ENCODE data around the gene ZNF26.
"Not testable (repeated sequence)": the region's sequence is repeated elsewhere in the genome, so short reads cannot be mapped to it uniquely, and the experiment has no call there.

The ZNF26 gene, protein sequence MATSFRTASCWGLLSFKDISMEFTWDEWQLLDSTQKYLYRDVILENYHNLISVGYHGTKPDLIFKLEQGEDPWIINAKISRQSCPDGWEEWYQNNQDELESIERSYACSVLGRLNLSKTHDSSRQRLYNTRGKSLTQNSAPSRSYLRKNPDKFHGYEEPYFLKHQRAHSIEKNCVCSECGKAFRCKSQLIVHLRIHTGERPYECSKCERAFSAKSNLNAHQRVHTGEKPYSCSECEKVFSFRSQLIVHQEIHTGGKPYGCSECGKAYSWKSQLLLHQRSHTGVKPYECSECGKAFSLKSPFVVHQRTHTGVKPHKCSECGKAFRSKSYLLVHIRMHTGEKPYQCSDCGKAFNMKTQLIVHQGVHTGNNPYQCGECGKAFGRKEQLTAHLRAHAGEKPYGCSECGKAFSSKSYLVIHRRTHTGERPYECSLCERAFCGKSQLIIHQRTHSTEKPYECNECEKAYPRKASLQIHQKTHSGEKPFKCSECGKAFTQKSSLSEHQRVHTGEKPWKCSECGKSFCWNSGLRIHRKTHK

DNA sequence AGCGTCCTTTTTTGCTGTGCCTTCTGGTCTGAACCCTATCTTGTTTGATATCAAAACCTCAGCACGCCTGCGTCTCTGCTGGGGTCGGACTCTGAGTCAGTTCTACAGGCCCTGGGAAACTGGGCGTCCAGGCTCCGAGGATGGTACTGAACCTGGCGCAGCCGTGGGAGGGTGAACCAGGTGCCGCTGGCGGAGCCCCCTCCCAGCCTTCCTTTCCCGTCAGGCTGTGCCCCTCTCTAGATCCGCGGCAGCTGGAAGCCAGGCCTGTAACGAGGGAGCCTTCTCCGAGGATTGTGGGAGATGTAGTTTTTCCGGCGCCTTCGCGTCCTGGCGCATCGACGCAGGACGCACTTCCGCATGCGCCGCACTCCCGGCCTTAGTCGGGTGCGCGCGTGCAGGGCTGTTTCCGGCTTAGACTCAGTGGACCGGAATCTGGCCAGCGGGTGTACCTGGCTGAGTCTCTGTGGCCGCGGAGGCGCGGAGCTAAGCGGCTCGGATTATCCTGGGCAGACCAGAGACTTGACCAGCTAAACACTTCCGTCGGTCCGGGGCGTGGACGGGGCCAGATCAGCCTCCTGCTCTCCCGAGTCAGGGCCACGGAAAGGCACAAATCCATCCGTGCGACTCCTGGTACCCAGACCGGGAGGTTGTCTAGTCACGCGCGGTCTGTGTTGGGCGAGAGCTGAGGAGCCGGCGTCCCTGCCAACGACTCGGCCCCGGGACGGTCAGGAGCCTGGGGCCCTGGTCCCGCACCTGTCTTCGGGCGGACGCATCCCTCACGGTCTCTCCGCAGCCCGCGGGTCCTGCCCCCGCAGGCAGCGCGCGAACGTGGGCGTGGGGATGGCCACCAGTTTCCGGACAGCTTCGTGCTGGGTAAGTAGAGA lies at the start of gene ZNF26:
TSS of gene ZNF26 (plus strand) at position 367 of the 884 bp plus-strand sequence. CDS start at position 841, 474 bp downstream.
- peak; percentile 91 to 92 for DNase-seq

DNA sequence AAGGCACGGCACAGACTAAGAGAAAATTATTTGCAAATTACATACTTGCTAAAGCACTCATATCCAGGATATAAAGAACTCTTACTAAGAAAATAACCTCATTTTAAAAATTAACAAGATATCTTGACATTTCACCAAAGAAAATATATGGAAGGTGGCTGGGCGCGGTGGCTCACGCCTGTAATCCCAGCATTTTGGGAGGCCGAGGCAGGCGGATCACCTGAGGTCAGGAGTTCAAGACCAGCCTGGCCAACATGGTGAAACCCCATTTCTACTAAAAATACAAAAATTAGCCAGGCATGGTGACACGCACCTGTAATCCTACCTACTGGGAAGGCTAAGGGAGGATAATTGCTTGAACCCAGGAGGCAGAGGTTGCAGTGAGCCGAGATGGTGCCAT lies 49.2 kb upstream of the ZNF26 start:
- not testable (repeated sequence) for DNase-seq

GRCh38 chr12:132937476-132937875 lies 48.7 kb upstream of the ZNF26 start:
- no peak for DNase-seq

GRCh38 chr12:132938807-132939206 lies 47.4 kb upstream of the ZNF26 start:
- DNase-seq = not testable (repeated sequence)

DNA sequence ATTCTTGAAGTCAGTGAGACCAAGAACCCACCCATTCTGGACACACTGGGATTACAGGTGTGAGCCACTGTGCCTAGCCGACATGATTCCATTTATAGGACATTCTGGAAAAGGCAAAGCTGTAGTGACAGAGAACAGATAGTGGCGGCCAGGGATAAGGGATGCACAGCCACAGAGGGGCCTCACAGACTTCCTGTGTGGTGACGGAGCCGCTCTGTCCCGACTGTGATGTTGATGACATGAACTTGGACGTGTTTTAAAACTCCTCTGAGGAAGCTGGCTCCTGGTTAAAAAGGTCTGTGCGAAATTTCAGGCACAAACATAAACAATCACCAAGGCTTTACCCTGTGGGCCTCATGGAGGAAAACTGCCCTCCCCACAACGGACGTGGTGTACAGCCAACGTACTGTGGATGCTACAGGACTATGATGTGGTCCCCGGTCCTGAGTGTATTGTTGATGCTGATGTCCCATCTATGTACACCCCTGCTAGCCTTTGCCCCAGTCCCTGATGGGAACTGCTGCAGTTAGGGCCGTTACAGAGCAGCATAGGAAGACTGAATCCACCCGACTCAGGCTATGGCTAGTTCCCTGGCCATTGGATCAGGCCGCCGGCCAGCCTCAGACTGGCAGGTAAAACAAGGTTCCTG lies 46.0 kb upstream of the ZNF26 start:
- no peak for DNase-seq

DNA sequence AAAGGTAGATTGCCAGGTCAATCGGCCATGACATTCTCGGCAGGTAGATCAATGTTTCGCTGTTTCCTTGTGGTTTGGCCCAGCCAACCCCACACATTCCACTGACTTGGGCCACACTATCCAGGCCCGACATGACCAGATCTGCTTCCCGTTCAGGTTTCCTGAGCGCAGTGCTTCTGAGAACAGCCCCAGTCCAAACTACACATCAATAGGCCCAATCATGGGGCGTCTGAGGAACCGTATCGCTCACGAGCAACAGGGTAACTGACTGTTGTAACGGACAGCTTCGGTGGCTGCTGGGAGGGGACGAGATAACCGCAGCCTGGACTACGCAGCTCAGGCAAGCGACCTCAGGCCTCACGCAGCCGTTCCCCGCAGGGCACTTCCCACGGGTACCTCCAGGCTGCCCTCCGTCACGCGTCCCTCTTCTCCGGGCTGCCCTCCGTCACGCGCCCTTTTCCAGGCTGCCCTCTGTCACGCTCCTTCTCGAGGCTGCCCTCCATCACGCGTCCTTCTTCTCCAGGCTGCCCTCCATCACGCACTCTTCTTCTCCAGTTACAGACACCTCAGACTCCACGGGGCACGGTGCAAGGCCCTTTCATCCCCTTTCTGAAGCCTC lies 44.7 kb upstream of the ZNF26 start:
- no peak for DNase-seq

GRCh38 chr12:132942611-132943010 lies 43.6 kb upstream of the ZNF26 start:
- no peak for DNase-seq

DNA sequence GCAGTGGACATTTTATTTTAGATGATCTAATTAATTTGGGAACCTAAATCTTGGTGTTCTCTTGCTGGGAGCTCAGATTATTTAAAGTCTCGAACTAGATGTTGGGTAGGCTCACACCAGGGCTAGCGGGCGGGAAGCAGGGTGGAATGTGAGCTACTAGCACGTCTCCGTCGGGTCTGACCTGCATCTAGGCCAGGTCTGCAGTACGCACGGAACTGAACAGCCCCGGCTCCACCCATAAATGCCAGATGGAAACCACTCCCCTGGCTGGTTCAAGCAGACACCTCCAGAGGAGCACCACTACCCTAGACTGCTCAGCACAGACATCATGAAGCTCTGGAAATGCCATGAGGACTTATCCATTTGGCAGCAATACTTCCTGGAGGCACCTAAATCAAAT lies 40.4 kb upstream of the ZNF26 start:
- no peak for DNase-seq

GRCh38 chr12:132946246-132946820 lies 39.8 kb upstream of the ZNF26 start:
- no peak for DNase-seq

GRCh38 chr12:132948146-132949066 lies 37.8 kb upstream of the ZNF26 start:
- DNase-seq = no peak

DNA sequence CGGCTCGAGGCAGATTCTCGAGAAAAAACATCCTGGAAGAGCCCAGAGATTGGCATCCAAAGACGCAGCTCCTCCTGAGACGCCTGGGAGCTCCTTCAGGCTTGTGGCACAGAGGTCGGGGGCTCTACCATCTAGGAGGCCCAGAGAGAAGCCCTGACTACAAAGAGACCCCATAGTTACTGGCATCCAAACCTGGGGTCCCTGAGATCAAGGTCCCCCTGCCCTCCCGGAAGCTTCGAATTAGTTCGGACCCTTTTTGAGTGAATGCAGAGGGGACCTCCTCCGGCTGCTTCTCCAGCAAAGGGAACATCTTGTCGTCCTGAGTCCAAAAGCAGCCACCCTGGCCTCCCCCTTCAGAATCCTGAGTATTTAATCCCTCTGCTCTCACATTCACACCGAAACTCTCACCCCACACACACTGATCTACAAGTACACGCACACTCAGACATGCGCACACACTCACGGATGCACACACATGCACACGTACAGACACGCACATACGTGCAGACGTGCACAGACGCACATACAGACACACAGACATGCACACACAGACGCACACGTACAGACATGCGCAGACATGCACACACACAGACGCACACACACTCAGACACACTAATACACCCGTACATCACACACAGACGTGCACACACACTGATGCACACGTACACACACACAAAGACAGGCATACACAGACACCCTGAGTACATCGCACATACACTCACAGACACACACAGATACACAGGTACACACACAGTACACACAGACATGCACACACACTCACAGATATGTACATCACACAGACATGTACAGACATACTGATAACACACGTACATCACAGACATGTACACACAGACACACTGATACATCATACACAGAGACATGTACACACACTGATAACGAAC lies 36.0 kb upstream of the ZNF26 start:
- DNase-seq = no peak

DNA sequence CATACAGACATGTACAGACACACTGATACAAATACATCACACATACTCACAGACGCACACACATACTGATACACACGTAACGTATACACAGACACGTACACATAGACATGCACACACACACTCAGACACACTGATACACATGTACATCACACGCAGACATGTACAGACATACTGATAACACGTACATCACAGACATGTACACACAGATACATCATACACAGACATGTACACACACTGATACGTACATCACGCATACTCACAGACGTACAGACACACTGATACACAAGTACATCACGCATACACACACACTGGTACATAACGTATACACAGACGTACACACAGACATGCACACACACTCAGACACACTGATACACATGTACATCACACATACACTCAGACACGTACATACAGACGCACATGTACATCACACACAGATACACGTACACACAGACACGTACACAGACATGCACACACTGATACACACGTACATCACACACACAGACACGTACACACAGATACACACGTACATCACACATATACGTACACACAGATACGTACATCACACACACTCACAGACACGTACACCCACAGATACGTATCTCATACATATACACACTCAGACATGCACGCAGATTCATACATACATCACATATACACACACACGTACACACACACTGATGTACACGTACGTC lies 35.2 kb upstream of the ZNF26 start:
- no peak for DNase-seq

GRCh38 chr12:132951649-132952048 lies 34.5 kb upstream of the ZNF26 start:
- DNase-seq = no peak

- no peak for DNase-seq
These were observed 33.6 kb upstream of the ZNF26 start for GRCh38 chr12:132952371-132953162.

GRCh38 chr12:132953163-132953425 lies 33.1 kb upstream of the ZNF26 start:
- DNase-seq = no peak

DNA sequence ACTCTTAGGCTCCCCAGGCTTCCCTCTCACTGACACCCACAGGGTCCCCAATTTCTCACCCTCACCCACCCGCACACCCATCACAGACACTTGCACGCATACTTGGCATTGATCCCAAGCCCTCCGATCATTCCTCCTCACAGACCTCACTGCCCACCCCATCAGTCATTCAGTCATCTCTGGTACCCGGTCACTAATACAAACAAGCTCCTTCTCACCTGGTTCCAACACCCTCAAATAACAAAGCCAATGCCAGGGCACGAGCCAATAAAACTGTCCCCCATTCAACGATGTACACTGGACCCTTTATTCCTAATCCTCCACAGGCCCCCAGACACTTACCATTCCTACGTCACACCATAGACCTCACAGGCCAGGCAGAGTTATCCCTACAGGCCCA lies 32.4 kb upstream of the ZNF26 start:
- DNase-seq = no peak

DNA sequence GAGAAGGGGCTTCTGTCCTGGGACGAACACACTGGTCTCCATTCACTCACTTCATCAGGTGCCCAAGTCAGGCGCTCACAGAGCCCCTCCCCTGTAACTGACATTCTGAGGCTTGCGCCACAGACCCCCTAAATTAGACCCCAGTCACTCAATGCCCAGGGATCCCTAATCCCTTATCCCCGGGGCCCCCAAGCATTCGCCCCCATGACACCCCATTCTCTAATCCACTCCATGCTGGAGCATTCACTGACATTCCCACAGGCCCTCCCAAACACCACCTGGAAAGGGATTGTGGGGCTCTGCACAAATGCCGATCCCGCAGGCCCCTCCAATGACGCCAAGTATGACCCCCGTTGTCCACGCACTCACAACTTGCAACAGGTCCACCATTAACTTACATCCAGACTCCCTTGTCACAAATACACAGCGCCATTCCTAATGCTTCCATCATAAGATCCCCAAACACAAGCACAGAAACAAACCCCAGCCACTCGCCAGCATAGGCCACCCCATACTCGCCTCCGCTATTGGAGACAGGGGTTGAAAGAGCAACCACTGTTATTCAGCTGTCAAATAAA lies 31.6 kb upstream of the ZNF26 start:
- DNase-seq = no peak
